ENCODE data around the gene BAAT. TPM values are rescaled to one million over a fixed set of nuclear protein-coding genes. Genes with fewer than 3 reads are reported as not detected.

BAAT gene
- total and polyA plus RNA-seq, 2 of the 13 experiments (the other 11 are each of a cell fraction or from before 2014, with no cell fraction given), result 0.71 to 7.9 TPM

- peak overlapping the region; percentile 97 for H3K27ac ChIP-seq (ENCODE audit: extremely low read length, insufficient read depth, low read length)
- ChIA-PET CTCF (ENCODE audit: low intra/inter-chr PET ratio, low total read pairs) (no interaction called here), POLR2A (interaction anchor here (1.0 to 5.3 kb wide), 21 partner anchors 9 to 121 kb away, joined by 3 to 116 read pairs (median 10); partner anchors contain the start of genes MRPL50 and ZNF189)
- H2AFZ ChIP-seq (ENCODE audit: low read length), result no peak overlapping the region
- H3K4me3 ChIP-seq (replicated peaks in 1 of 3; ENCODE audit: insufficient read depth in 1 of 3, low read depth in 2 of 3, low read length in 3 of 3), result no peak overlapping the region; a peak in 1 of 6 replicates
- no peaks in the 10 kb centered on the region for H3K27me3 ChIP-seq (ENCODE audit: control insufficient read depth in 1 of 2, insufficient read depth in 2 of 2, low read length in 2 of 2)
- peak; percentile 38; the same call in 2 of the 3 replicates for ATAC-seq
- H3K9ac ChIP-seq (ENCODE audit: insufficient read depth, low read depth, low read length), result peak overlapping the region; percentile 71
- peak; percentile 70 for DNase-seq (ENCODE audit: low spot score)
- FAIRE-seq, result no peak
- peak overlapping the region; percentile 56; the same call in 1 of the 2 replicates for H3K4me2 ChIP-seq (ENCODE audit: low read depth, low read length)
- no peaks in the 10 kb centered on the region for H3K79me2 ChIP-seq (ENCODE audit: insufficient read depth, low read length)
- intact Hi-C loops (cut with micrococcal nuclease; ENCODE audit: unreplicated experiment) (loop anchor here (2.0 kb wide), 2 partner anchors 62 to 74 kb away; partner anchors contain the start of genes MRPL50 and ZNF189), in situ Hi-C loops (cut with HindIII; ENCODE audit: extremely low pct_ligation_motif_present, low pct_unique_long_range_greater_than_20kb) (loop anchor here (10.0 kb wide), 1 partner anchor 210 kb away; the partner anchor contains the start of gene RNF20)
- no peaks in the 10 kb centered on the region for H4K20me1 ChIP-seq (ENCODE audit: insufficient read depth, low read length)
- peaks cover 82% of the 10 kb centered on the region for H3K4me1 ChIP-seq (ENCODE audit: insufficient read depth, low read length)
- no TSS peak for BruUV-seq (replicated peaks)
- H3K9me3 ChIP-seq (ENCODE audit: low read length), result peaks cover 14% of the 10 kb centered on the region; the same call in 1 of the 2 replicates
- peaks cover 0 to 1% of the 10 kb centered on the region in 2 experiments; a peak in 1 of 5 replicates for H3K36me3 ChIP-seq (replicated peaks in 1 of 2; ENCODE audit: control insufficient read depth in 1 of 2, insufficient read depth in 2 of 2, low read length in 2 of 2)
- WGBS (ENCODE audit: low lambda C conversion rate), result 54% methylated on average over 2 of the region's 2 CpGs
- no peak for TF ChIP-seq ZKSCAN8 (CRISPR knock-in tag; IDR thresholded peaks at IDR 0.05; ENCODE audit: borderline replicate concordance)
- TF ChIP-seq KAT7 (CRISPR knock-in tag; IDR thresholded peaks at IDR 0.05; ENCODE audit: borderline replicate concordance), result no peak
- no peak for TF ChIP-seq RBAK (CRISPR knock-in tag; IDR thresholded peaks at IDR 0.05)
- TF ChIP-seq ZNF234 (CRISPR knock-in tag; conservative IDR thresholded peaks at IDR 0.05), result no peak
- no peak for TF ChIP-seq ZNF629 (CRISPR knock-in tag; conservative IDR thresholded peaks at IDR 0.05)
- TF ChIP-seq STAT5B (CRISPR knock-in tag; IDR thresholded peaks at IDR 0.05), result no peak
- TF ChIP-seq ZNF556 (CRISPR knock-in tag; IDR thresholded peaks at IDR 0.05; ENCODE audit: borderline replicate concordance), result no peak
- no peak for TF ChIP-seq NFIC (IDR thresholded peaks at IDR 0.05; ENCODE audit: low read length)
- TF ChIP-seq ZNF552 (CRISPR knock-in tag; IDR thresholded peaks at IDR 0.05; ENCODE audit: borderline replicate concordance), result no peak
- TF ChIP-seq ZNF343 (CRISPR knock-in tag; IDR thresholded peaks at IDR 0.05), result no peak
- no peak for TF ChIP-seq ZNF251 (CRISPR knock-in tag; IDR thresholded peaks at IDR 0.05)
- no peak for TF ChIP-seq FOXM1 (CRISPR knock-in tag; IDR thresholded peaks at IDR 0.05)
- 0 out of 2 replicates have a peak, but pooled peaks have one; percentile 8 for TF ChIP-seq ZMAT3 (CRISPR knock-in tag; conservative IDR thresholded peaks at IDR 0.05)
- TF ChIP-seq ZNF776 (CRISPR knock-in tag; IDR thresholded peaks at IDR 0.05), result no peak
- TF ChIP-seq BRCA1 (CRISPR knock-in tag; IDR thresholded peaks at IDR 0.05), result 0 out of 2 replicates have a peak, but pooled peaks have one; percentile 27
- TF ChIP-seq E2F1 (CRISPR knock-in tag; IDR thresholded peaks at IDR 0.05), result no peak
- TF ChIP-seq ZNF770 (CRISPR knock-in tag; IDR thresholded peaks at IDR 0.05), result no peak
- TF ChIP-seq ZNF460 (CRISPR knock-in tag; IDR thresholded peaks at IDR 0.05; ENCODE audit: borderline replicate concordance), result no peak
- TF ChIP-seq FOXA3 (CRISPR knock-in tag; IDR thresholded peaks at IDR 0.05), result no peak; the same call in 1 of the 2 replicates
- TF ChIP-seq ZXDC (CRISPR knock-in tag; IDR thresholded peaks at IDR 0.05), result no peak
- TF ChIP-seq NCOR1 (IDR thresholded peaks at IDR 0.05; ENCODE audit: borderline replicate concordance, low read length), result no peak
These were observed 59.8 kb downstream of the BAAT start for GRCh38 chr9:101325053-101325452.

Data from HepG2 (cell line).